Activated CD8-positive, alpha-beta memory T cell treated with anti-CD3 and anti-CD28 coated beads, Interleukin-2, amount 10 ng/mL, durations not matched to agents 7 days and 5 days (primary cell): ENCODE data around the gene ISY1. TPM values are rescaled to one million over a fixed set of nuclear protein-coding genes. Genes with fewer than 3 reads are reported as not detected.
"Not testable (repeated sequence)": the region's sequence is repeated elsewhere in the genome, so short reads cannot be mapped to it uniquely, and the experiment has no call there.

Experiments
- ATAC-seq: fragments of 150-1000 bp; cut with Tn5 transposase; one replicate; pipeline ENCODE4 v1.10.0; 2021; ENCODE audit warnings: moderate library complexity
- CTCF ChIA-PET: fragments of 350-600 bp; sonication (Branson Sonifier 250); formaldehyde crosslinking; loops from one replicate; lab custom pipeline; 2021; ENCODE audit warnings: antibody characterized with exemption; lab: Charles Lee
- DNase-seq: peaks from one replicate; pipeline ENCODE4 v3.0.0-alpha.2; 2020
- H3K27ac Mint-ChIP-seq: one replicate; pipeline ENCODE4 v1.8.0; 2021; ENCODE audit warnings: mild to moderate bottlenecking, mixed read lengths
- H3K27me3 Mint-ChIP-seq: one replicate; pipeline ENCODE4 v1.8.0; 2021; ENCODE audit warnings: mixed read lengths
- H3K36me3 Mint-ChIP-seq: one replicate; pipeline ENCODE4 v1.8.0; 2021; ENCODE audit warnings: mild to moderate bottlenecking, mixed read lengths
- H3K4me1 Mint-ChIP-seq: one replicate; pipeline ENCODE4 v1.8.0; 2021; ENCODE audit warnings: mixed read lengths
- H3K4me3 Mint-ChIP-seq: one replicate; pipeline ENCODE4 v1.8.0; 2021; ENCODE audit warnings: mild to moderate bottlenecking, moderate library complexity, mixed read lengths
- H3K9me3 Mint-ChIP-seq: one replicate; pipeline ENCODE4 v1.8.0; 2022; ENCODE audit warnings: low read depth, mixed read lengths
- total RNA-seq, 2 experiments: library from RNA; stranded (reverse); gene quantifications; one replicate each; pipeline ENCODE4 v1.2.3, GENCODE V29; 2021

Gene ISY1
- total RNA-seq, 2 experiments from 2014 or later: 44.4 to 75.9 TPM

- Mint-ChIP-seq H3K27me3 (no peaks in the 10 kb centered on the region), H3K9me3 (no peaks in the 10 kb centered on the region), H3K4me3 (peak overlapping the region; percentile 92), H3K4me1 (peaks cover 33% of the 10 kb centered on the region), H3K36me3 (peaks cover 27% of the 10 kb centered on the region), H3K27ac (peak overlapping the region; percentile 97)
- DNase-seq: no peak
- CTCF ChIA-PET: interaction anchor here (0.7 to 3.5 kb wide), 20 partner anchors 10 to 192 kb away, joined by 3 to 59 read pairs (median 6); partner anchors contain the start of gene COPG1
- no peak for ATAC-seq
These were observed 2.1 kb upstream of the ISY1 start for GRCh38 chr3:129162729-129163579.

DNA sequence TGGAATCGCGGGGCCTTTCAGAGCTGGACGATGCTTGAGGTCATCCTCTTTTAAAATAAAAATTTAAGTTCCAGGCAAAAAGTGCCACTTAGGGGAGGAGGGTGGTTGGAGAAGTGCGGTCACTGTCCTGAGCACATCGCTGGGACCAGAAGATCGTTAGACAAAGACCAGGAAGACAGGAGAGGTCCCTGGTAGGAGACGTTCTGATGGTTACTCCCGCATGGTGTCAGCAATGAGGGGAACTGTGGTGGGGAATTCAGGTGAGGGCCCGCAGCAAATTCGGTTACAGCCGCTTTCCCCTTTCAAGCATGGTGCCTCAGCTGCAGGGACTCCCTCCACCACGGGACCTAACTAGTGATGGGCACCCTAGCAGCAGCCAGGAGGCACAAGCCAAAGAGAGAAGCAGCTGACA, 1.0 kb upstream of the ISY1 start:
- Mint-ChIP-seq H3K4me1 (peaks cover 33% of the 10 kb centered on the region), H3K9me3 (no peaks in the 10 kb centered on the region), H3K4me3 (peak overlapping the region; percentile 92), H3K36me3 (peaks cover 20% of the 10 kb centered on the region), H3K27me3 (no peaks in the 10 kb centered on the region), H3K27ac (peak overlapping the region; percentile 97)
- ATAC-seq (peak; percentile 6), DNase-seq (peak; percentile 57)
- CTCF ChIA-PET: interaction anchor here (0.6 to 3.5 kb wide), 25 partner anchors 8 to 191 kb away, joined by 3 to 59 read pairs (median 5); partner anchors contain the start of genes CNBP and COPG1

GRCh38 chr3:129144786-129145185, 16.1 kb downstream of the ISY1 start:
- Mint-ChIP-seq H3K27me3 (no peaks in the 10 kb centered on the region), H3K4me3 (no peak overlapping the region), H3K27ac (no peak overlapping the region), H3K9me3 (no peaks in the 10 kb centered on the region), H3K36me3 (peaks cover 21% of the 10 kb centered on the region), H3K4me1 (no peaks in the 10 kb centered on the region)
- CTCF ChIA-PET: interaction anchor here (1.3 to 2.5 kb wide), 4 partner anchors 10 to 92 kb away, joined by 3 to 10 read pairs (median 4); no protein-coding TSS in a partner anchor
- DNase-seq: no peak
- ATAC-seq: no peak

DNA sequence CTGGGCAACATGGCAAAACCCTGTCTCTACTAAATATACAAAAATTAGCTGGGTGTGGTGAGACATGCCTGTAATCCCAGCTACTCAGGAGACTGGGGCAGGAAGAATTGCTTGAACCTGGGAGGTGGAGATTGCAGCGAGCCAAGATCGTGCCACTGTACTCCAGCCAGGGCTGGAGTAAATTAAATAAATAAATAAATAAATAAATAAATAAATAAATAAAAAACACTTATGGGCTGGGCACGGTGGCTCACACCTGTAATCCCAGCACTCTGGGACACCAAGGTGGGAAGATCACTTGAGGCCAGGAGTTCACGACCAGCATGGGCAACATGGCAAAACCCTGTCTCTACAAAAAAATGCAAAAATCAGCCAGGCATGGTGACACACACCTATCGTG, 19.9 kb downstream of the ISY1 start:
- not testable (repeated sequence) for H3K27ac Mint-ChIP-seq, H3K4me3 Mint-ChIP-seq, H3K27me3 Mint-ChIP-seq, ATAC-seq, H3K4me1 Mint-ChIP-seq, H3K9me3 Mint-ChIP-seq, DNase-seq
- peaks cover 15% of the 10 kb centered on the region for H3K36me3 Mint-ChIP-seq
- CTCF ChIA-PET: interaction anchor here (0.9 kb wide), 1 partner anchor 171 kb away, joined by 3 read pairs; no protein-coding TSS in a partner anchor

GRCh38 chr3:129139911-129140310, 21.0 kb downstream of the ISY1 start:
- DNase-seq (no peak), ATAC-seq (no peak)
- H3K4me1 Mint-ChIP-seq: no peaks in the 10 kb centered on the region
- CTCF ChIA-PET: no interaction called here
- peaks cover 7% of the 10 kb centered on the region for H3K36me3 Mint-ChIP-seq
- H3K4me3 Mint-ChIP-seq: no peak overlapping the region
- H3K9me3 Mint-ChIP-seq: no peaks in the 10 kb centered on the region
- H3K27ac Mint-ChIP-seq: no peak overlapping the region
- H3K27me3 Mint-ChIP-seq: no peaks in the 10 kb centered on the region

DNA sequence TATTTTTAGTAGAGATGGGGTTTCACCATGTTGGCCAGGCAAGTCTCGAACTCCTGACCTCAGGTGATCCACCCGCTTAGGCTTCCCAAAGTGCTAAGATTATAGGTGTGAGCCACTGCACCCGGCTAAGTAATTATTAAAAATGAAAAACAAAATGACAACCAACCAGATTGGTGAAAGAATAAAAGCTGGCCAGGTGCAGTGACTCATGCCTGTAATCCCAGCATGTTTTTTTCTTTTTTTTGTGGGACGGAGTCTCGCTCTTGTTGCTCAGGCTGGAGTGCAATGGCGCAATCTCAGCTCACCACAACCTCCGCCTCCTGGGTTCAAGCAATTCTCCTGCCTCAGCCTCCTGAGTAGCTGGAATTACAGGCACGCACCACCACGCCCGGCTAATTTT, 24.6 kb downstream of the ISY1 start:
- CTCF ChIA-PET: interaction anchor here (0.6 to 2.1 kb wide), 2 partner anchors 26 to 166 kb away, joined by 3 to 6 read pairs; no protein-coding TSS in a partner anchor
- H3K27me3 Mint-ChIP-seq, H3K4me1 Mint-ChIP-seq, H3K27ac Mint-ChIP-seq, H3K4me3 Mint-ChIP-seq, ATAC-seq, DNase-seq, H3K9me3 Mint-ChIP-seq: not testable (repeated sequence)
- H3K36me3 Mint-ChIP-seq: peaks cover 25% of the 10 kb centered on the region

DNA sequence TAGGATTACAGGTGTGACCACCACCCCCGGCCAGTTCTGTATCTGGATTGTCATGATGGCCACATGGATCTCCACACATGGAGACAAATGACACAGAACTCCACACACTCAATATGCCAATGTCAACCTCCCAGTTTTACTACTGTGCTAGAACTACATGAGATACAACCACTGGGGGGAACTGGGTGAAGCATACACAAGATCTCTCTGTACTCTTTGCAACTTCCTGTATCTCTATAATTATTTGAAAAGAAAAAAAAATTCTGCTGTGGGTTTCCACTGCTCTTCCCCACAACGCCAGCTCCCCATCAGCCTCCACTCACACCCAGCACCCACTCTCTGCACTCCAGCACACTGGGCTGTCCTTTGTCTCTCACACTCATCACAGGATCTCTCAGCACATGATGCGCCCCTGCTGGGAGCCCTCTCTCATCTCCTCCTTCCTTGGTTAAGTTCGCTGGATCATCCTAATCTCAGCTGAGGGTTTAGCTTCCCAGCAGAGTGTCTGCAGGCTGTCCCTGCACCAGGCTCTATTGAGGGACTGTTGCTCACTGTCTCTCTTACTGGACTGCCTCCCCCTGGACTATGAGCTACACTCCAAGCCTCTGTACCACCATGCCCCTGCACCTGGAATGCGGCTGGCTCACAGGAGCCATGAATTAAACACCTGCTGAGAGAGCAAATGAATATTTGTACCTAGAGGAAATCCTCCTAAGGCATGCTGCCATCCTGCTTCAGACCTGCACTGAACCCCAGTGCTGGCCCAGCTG, 28.6 kb downstream of the ISY1 start:
- Mint-ChIP-seq H3K27ac (peak overlapping the region; percentile 18), H3K4me1 (no peaks in the 10 kb centered on the region), H3K27me3 (no peaks in the 10 kb centered on the region), H3K9me3 (no peaks in the 10 kb centered on the region), H3K36me3 (peaks cover 29% of the 10 kb centered on the region), H3K4me3 (no peak overlapping the region)
- no peak for DNase-seq
- CTCF ChIA-PET: interaction anchor here (0.6 to 1.2 kb wide), 2 partner anchors 22 to 25 kb away, joined by 3 to 4 read pairs; no protein-coding TSS in a partner anchor
- ATAC-seq: no peak

DNA sequence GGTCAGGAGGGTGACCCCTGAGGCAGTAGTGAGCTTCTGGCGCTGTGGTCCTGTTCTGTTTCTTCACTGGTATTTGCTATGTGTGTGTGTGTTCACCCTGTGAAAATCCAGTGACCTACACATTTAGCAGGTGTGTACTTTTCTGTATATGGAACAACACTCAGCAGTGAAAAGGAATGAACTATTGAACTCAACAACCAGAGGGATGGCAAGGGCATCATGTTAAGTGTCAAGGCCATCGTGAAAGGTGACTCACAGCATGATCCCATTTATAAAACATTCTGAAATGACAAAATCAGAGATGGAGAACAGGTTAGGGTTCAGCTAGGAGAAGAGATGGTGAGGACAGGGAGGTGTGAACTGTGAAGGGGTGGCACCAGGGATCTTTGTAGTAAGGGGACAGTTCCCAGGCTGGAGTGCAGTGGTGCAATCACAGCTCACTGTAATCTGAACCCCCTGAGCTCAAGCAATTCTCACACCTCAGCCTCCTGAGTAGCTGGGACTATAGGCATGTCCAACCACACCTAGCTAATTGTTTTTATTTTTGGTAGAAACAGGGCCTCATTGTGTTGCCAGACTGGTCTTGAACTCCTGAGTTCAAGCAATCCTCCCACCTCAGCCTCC, 29.3 kb downstream of the ISY1 start:
- CTCF ChIA-PET: interaction anchor here (1.0 to 1.3 kb wide), 3 partner anchors 9 to 78 kb away, joined by 3 to 6 read pairs (median 4); partner anchors contain the start of gene RAB43
- Mint-ChIP-seq H3K9me3 (no peaks in the 10 kb centered on the region), H3K27ac (no peak overlapping the region)

DNA sequence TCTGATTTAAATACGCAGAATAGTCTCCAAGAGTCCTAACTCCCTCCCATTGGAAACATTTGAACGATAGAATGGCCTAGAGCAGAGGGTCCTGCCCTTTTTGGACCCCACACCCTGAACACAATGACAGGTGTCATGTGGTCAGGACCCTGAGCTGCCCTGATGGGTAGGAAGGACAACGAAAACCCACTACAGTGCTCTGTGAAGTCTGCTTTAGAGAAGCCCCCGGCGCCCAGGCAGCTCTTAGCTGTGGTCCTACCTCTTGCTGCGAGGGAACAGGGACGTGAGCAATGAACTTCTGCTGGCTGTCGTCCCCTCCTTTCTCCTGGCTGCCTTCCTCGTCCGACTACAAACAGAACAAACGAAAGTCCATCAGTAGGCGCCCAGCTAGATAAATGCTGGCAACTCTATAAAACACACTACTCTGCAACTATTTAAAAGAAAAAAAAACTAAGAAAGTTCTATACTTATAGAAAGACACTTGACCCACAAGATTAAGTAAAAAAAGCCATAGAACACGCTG, 30.5 kb downstream of the ISY1 start:
- ATAC-seq (no peak), DNase-seq (no peak)
- peaks cover 29% of the 10 kb centered on the region for H3K36me3 Mint-ChIP-seq
- CTCF ChIA-PET: interaction anchor here (1.0 to 1.3 kb wide), 2 partner anchors 8 to 77 kb away, joined by 3 to 6 read pairs; partner anchors contain the start of gene RAB43
- no peaks in the 10 kb centered on the region for H3K9me3 Mint-ChIP-seq
- no peak overlapping the region for H3K4me3 Mint-ChIP-seq
- H3K4me1 Mint-ChIP-seq: no peaks in the 10 kb centered on the region
- no peaks in the 10 kb centered on the region for H3K27me3 Mint-ChIP-seq
- no peak overlapping the region for H3K27ac Mint-ChIP-seq

More for the DNA sequence above, 29.3 kb downstream of the ISY1 start:
- Mint-ChIP-seq H3K4me1 (no peaks in the 10 kb centered on the region), H3K27me3 (no peaks in the 10 kb centered on the region), H3K36me3 (peaks cover 29% of the 10 kb centered on the region), H3K4me3 (no peak overlapping the region)
- no peak for ATAC-seq
- DNase-seq: no peak

- ATAC-seq: no peak
- Mint-ChIP-seq H3K27ac (no peak overlapping the region), H3K27me3 (no peaks in the 10 kb centered on the region), H3K9me3 (no peaks in the 10 kb centered on the region), H3K4me3 (no peak overlapping the region), H3K36me3 (peaks cover 20% of the 10 kb centered on the region), H3K4me1 (peaks cover 3% of the 10 kb centered on the region)
- no peak for DNase-seq
- CTCF ChIA-PET: interaction anchor here (0.9 to 1.1 kb wide), 2 partner anchors 118 to 158 kb away, joined by 3 to 4 read pairs; no protein-coding TSS in a partner anchor
These were observed 32.3 kb downstream of the ISY1 start for GRCh38 chr3:129128357-129129155.

GRCh38 chr3:129126726-129127280, 34.1 kb downstream of the ISY1 start:
- CTCF ChIA-PET: no interaction called here
- no peak for ATAC-seq
- Mint-ChIP-seq H3K4me3 (no peak overlapping the region), H3K9me3 (no peaks in the 10 kb centered on the region), H3K36me3 (peaks cover 13% of the 10 kb centered on the region), H3K4me1 (peaks cover 18% of the 10 kb centered on the region), H3K27me3 (no peaks in the 10 kb centered on the region), H3K27ac (peak overlapping the region; percentile 52)
- no peak for DNase-seq
